ENCODE measurements around the gene FBXO27. TPM values are rescaled to one million over a fixed set of nuclear protein-coding genes. Genes with fewer than 3 reads are reported as not detected.
A peak's percentile ranks its signal among the peaks of the same experiment; 100 is the strongest.

The FBXO27 gene
- total RNA-seq, 1 experiment from 2014 or later, result 18.9 TPM

- DNase-seq (ENCODE audit: low spot score) (peak; percentile 58), ATAC-seq (peak; percentile 53)
- peaks cover under 1% of the 10 kb centered on the region; the same call in 1 of the 2 replicates for H3K27me3 Mint-ChIP-seq (ENCODE audit: low read depth)
- CTCF ChIA-PET, result interaction anchor here (0.6 to 4.5 kb wide), 28 partner anchors 9 to 1168 kb away, joined by 3 to 55 read pairs (median 6); partner anchors contain the start of genes ACP7, FBXO27, MRPS12 and SAMD4B
- peak within 1 kb of the TSS; percentile 98 for H3K27ac Mint-ChIP-seq
- H3K36me3 Mint-ChIP-seq, result peaks cover 12% of the 10 kb centered on the region
- POLR2A ChIA-PET, result interaction anchor here (1.4 to 1.8 kb wide), 2 partner anchors 45 to 57 kb away, joined by 4 to 6 read pairs; partner anchors contain the start of genes FBXO27, MRPS12 and SARS2
- H3K4me1 Mint-ChIP-seq, result peaks cover 15% of the 10 kb centered on the region
- H3K9me3 Mint-ChIP-seq, result peaks cover 7% of the 10 kb centered on the region
- peak within 1 kb of the TSS; percentile 97 for H3K4me3 Mint-ChIP-seq
- TF ChIP-seq KAT7 (CRISPR knock-in tag; IDR thresholded peaks at IDR 0.05; ENCODE audit: borderline replicate concordance), result no peak
- no peak for TF ChIP-seq ELF4 (CRISPR knock-in tag; IDR thresholded peaks at IDR 0.05; ENCODE audit: low read depth)
- TF ChIP-seq FOXJ3 (CRISPR knock-in tag; IDR thresholded peaks at IDR 0.05; ENCODE audit: borderline replicate concordance), result no peak
- TF ChIP-seq, protein P1, sequence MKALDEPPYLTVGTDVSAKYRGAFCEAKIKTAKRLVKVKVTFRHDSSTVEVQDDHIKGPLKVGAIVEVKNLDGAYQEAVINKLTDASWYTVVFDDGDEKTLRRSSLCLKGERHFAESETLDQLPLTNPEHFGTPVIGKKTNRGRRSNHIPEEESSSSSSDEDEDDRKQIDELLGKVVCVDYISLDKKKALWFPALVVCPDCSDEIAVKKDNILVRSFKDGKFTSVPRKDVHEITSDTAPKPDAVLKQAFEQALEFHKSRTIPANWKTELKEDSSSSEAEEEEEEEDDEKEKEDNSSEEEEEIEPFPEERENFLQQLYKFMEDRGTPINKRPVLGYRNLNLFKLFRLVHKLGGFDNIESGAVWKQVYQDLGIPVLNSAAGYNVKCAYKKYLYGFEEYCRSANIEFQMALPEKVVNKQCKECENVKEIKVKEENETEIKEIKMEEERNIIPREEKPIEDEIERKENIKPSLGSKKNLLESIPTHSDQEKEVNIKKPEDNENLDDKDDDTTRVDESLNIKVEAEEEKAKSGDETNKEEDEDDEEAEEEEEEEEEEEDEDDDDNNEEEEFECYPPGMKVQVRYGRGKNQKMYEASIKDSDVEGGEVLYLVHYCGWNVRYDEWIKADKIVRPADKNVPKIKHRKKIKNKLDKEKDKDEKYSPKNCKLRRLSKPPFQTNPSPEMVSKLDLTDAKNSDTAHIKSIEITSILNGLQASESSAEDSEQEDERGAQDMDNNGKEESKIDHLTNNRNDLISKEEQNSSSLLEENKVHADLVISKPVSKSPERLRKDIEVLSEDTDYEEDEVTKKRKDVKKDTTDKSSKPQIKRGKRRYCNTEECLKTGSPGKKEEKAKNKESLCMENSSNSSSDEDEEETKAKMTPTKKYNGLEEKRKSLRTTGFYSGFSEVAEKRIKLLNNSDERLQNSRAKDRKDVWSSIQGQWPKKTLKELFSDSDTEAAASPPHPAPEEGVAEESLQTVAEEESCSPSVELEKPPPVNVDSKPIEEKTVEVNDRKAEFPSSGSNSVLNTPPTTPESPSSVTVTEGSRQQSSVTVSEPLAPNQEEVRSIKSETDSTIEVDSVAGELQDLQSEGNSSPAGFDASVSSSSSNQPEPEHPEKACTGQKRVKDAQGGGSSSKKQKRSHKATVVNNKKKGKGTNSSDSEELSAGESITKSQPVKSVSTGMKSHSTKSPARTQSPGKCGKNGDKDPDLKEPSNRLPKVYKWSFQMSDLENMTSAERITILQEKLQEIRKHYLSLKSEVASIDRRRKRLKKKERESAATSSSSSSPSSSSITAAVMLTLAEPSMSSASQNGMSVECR (CRISPR knock-in tag; IDR thresholded peaks at IDR 0.05; ENCODE audit: borderline replicate concordance), result peak; percentile 48; the same call in 1 of the 2 replicates
- TF ChIP-seq ETV6 (CRISPR knock-in tag; IDR thresholded peaks at IDR 0.05), result no peak
- TF ChIP-seq CDX4 (CRISPR knock-in tag; IDR thresholded peaks at IDR 0.05; ENCODE audit: borderline replicate concordance), result no peak
- TF ChIP-seq NFATC4 (CRISPR knock-in tag; IDR thresholded peaks at IDR 0.05), result no peak
- TF ChIP-seq AFF4 (CRISPR knock-in tag; IDR thresholded peaks at IDR 0.05; ENCODE audit: borderline replicate concordance), result no peak
- no peak for TF ChIP-seq ZNF396 (CRISPR knock-in tag; IDR thresholded peaks at IDR 0.05; ENCODE audit: borderline replicate concordance)
- TF ChIP-seq, protein P2, sequence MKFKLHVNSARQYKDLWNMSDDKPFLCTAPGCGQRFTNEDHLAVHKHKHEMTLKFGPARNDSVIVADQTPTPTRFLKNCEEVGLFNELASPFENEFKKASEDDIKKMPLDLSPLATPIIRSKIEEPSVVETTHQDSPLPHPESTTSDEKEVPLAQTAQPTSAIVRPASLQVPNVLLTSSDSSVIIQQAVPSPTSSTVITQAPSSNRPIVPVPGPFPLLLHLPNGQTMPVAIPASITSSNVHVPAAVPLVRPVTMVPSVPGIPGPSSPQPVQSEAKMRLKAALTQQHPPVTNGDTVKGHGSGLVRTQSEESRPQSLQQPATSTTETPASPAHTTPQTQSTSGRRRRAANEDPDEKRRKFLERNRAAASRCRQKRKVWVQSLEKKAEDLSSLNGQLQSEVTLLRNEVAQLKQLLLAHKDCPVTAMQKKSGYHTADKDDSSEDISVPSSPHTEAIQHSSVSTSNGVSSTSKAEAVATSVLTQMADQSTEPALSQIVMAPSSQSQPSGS (CRISPR knock-in tag; IDR thresholded peaks at IDR 0.05; ENCODE audit: borderline replicate concordance, low read depth), result no peak
- TF ChIP-seq, protein P3, sequence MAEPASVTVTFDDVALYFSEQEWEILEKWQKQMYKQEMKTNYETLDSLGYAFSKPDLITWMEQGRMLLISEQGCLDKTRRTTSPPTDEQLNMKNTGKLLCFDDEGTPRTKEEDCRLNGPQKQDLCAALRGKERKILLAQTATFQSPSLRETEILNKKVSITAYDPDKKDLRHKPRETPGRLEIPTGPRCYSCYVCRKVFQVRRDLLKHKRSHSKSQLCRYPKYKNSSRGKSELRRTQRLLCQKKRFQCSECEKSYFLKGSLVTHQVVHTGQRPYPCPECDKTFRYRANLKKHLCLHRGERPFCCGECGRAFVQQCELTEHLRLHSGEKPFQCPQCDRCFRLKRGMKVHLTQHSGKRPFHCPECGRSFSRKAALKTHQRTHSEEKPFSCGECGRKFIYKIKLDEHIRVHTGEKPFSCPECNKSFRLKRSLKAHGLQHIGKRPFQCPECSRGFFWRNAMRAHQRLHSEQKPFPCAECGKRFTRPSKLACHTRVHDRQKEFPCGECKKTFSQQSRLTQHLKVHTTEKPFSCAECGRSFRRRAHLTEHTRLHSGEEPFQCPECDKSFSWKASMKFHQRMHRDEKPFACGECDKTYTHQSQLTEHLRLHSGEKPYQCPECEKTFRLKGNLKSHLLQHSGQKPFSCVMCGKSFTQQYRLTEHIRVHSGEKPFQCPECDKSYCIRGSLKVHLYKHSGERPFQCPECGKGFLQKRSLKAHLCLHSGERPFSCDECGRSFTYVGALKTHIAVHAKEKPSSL (CRISPR knock-in tag; conservative IDR thresholded peaks at IDR 0.05), result no peak
- TF ChIP-seq NR1H2 (CRISPR knock-in tag; IDR thresholded peaks at IDR 0.05), result no peak
- TF ChIP-seq GTF2I (CRISPR knock-in tag; conservative IDR thresholded peaks at IDR 0.05), result no peak
- TF ChIP-seq TEAD1 (CRISPR knock-in tag; IDR thresholded peaks at IDR 0.05), result no peak
- TF ChIP-seq SMAD4 (CRISPR knock-in tag; IDR thresholded peaks at IDR 0.05), result no peak
- TF ChIP-seq ZNF317 (CRISPR knock-in tag; IDR thresholded peaks at IDR 0.05; ENCODE audit: borderline replicate concordance, low read depth), result no peak
- TF ChIP-seq TEAD4 (CRISPR knock-in tag; IDR thresholded peaks at IDR 0.05), result no peak
- TF ChIP-seq ATF6 (CRISPR knock-in tag; IDR thresholded peaks at IDR 0.05), result no peak
- TF ChIP-seq ATF3 (CRISPR knock-in tag; conservative IDR thresholded peaks at IDR 0.05), result no peak
- TF ChIP-seq OVOL2 (CRISPR knock-in tag; IDR thresholded peaks at IDR 0.05; ENCODE audit: borderline replicate concordance), result no peak
- TF ChIP-seq MXD4 (CRISPR knock-in tag; IDR thresholded peaks at IDR 0.05; ENCODE audit: borderline replicate concordance), result no peak
- TF ChIP-seq RORB (CRISPR knock-in tag; IDR thresholded peaks at IDR 0.05), result no peak
Measured at GRCh38 chr19:38975214-38975860, 57.0 kb downstream of the FBXO27 start, which contains the start of gene FBXO17. TSS of gene FBXO17 (minus strand) at chr19:38975742. CDS start at chr19:38950319, 25,423 bp downstream.
